HEK293T (cell line): ENCODE results near the gene INCENP.

Experiments used
- ARNT ChIP-seq: fragments of 450-650 bp; IDR thresholded peaks from 2 replicates; pipeline ENCODE4 v1.6.1; 2017; ENCODE audit warnings: mild to moderate bottlenecking
- CTBP1 ChIP-seq: fragments of 450-650 bp; IDR thresholded peaks from 2 replicates; pipeline ENCODE4 v1.6.1; 2016; ENCODE audit warnings: borderline replicate concordance
- ELF4 ChIP-seq: fragments of 450-650 bp; IDR thresholded peaks from 2 replicates; pipeline ENCODE4 v1.6.1; 2017; ENCODE audit warnings: antibody characterized with exemption
- FOXA1 ChIP-seq: fragments of 450-650 bp; IDR thresholded peaks from 2 replicates; pipeline ENCODE4 v1.6.1; 2016; ENCODE audit warnings: mild to moderate bottlenecking
- FOXK2 ChIP-seq: fragments of 450-650 bp; IDR thresholded peaks from 2 replicates; pipeline ENCODE4 v1.6.1; 2016; ENCODE audit warnings: mild to moderate bottlenecking
- FOXM1 ChIP-seq: fragments of 450-650 bp; IDR thresholded peaks from 2 replicates; pipeline ENCODE4 v1.6.1; 2017; ENCODE audit warnings: mild to moderate bottlenecking, borderline replicate concordance
- L3MBTL2 ChIP-seq: fragments of 450-650 bp; conservative IDR thresholded peaks from 2 replicates; pipeline ENCODE4 v1.6.1; 2016; ENCODE audit warnings: mild to moderate bottlenecking
- LEF1 ChIP-seq: fragments of 450-650 bp; IDR thresholded peaks from 2 replicates; pipeline ENCODE4 v1.6.1; 2017; ENCODE audit warnings: mild to moderate bottlenecking, borderline replicate concordance
- NFRKB ChIP-seq: fragments of 450-650 bp; IDR thresholded peaks from 2 replicates; pipeline ENCODE4 v1.6.1; 2016; ENCODE audit warnings: mild to moderate bottlenecking, moderate library complexity
- SP1 ChIP-seq: fragments of 450-650 bp; IDR thresholded peaks from 2 replicates; pipeline ENCODE4 v1.6.1; 2017
- SUZ12 ChIP-seq: fragments of 450-650 bp; IDR thresholded peaks from 2 replicates; pipeline ENCODE4 v1.6.1; 2016; ENCODE audit warnings: mild to moderate bottlenecking
- TARDBP ChIP-seq: fragments of 450-650 bp; IDR thresholded peaks from 2 replicates; pipeline ENCODE4 v1.6.1; 2016
- TF ChIP-seq, protein P1 (sequence below): fragments of 450-650 bp; IDR thresholded peaks from 2 replicates; pipeline ENCODE4 v1.6.1; 2016

- no peak for TF ChIP-seq CTBP1
- no peak for TF ChIP-seq FOXK2
- no peak for TF ChIP-seq SP1
- TF ChIP-seq L3MBTL2, result no peak
- TF ChIP-seq FOXM1, result no peak
- TF ChIP-seq ELF4, result no peak
- TF ChIP-seq, protein P1, sequence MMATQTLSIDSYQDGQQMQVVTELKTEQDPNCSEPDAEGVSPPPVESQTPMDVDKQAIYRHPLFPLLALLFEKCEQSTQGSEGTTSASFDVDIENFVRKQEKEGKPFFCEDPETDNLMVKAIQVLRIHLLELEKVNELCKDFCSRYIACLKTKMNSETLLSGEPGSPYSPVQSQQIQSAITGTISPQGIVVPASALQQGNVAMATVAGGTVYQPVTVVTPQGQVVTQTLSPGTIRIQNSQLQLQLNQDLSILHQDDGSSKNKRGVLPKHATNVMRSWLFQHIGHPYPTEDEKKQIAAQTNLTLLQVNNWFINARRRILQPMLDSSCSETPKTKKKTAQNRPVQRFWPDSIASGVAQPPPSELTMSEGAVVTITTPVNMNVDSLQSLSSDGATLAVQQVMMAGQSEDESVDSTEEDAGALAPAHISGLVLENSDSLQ, result no peak
- no peak for TF ChIP-seq NFRKB
- no peak for TF ChIP-seq TARDBP
- TF ChIP-seq FOXA1, result no peak
- TF ChIP-seq ARNT, result no peak
- no peak for TF ChIP-seq LEF1
- TF ChIP-seq SUZ12, result no peak
Observed at GRCh38 chr11:62144641-62145255, 20.9 kb downstream of the INCENP start.
